Calu3 (cell line): ENCODE measurements around the gene FUZ. TPM values are rescaled to one million over a fixed set of nuclear protein-coding genes. Genes with fewer than 3 reads are reported as not detected.

ENCODE experiments used
- BruUV-seq: library from RNA; stranded (reverse); fragments of 400-500 nt; replicated peaks from 2 replicates; lab custom pipeline; 2021; lab: Mats Ljungman, UMichigan
- CTCF ChIA-PET: fragments of 300-600 bp; sonication (Branson Sonifier 250); formaldehyde crosslinking; loops from one replicate; lab custom pipeline; 2022; ENCODE audit warnings: antibody characterized with exemption; lab: Charles Lee
- DNase-seq: peaks from one replicate; pipeline ENCODE4 v3.0.0; 2022
- H3K27ac Mint-ChIP-seq: one replicate; pipeline ENCODE4 v1.8.0; 2022; ENCODE audit warnings: mixed read lengths; ENCODE audit not compliant: unreplicated experiment
- H3K27me3 Mint-ChIP-seq: one replicate; pipeline ENCODE4 v1.8.0; 2022; ENCODE audit warnings: mixed read lengths; ENCODE audit not compliant: unreplicated experiment
- H3K36me3 Mint-ChIP-seq: one replicate; pipeline ENCODE4 v1.8.0; 2022; ENCODE audit warnings: mild to moderate bottlenecking, moderate library complexity, mixed read lengths; ENCODE audit not compliant: insufficient read depth, unreplicated experiment
- H3K4me1 Mint-ChIP-seq: one replicate; pipeline ENCODE4 v1.8.0; 2022; ENCODE audit warnings: mild to moderate bottlenecking, low read depth, mixed read lengths; ENCODE audit not compliant: unreplicated experiment
- H3K4me3 Mint-ChIP-seq: one replicate; pipeline ENCODE4 v1.8.0; 2022; ENCODE audit warnings: mild to moderate bottlenecking, low read depth, moderate library complexity, mixed read lengths; ENCODE audit not compliant: unreplicated experiment
- H3K9me3 Mint-ChIP-seq: one replicate; pipeline ENCODE4 v1.8.0; 2022; ENCODE audit warnings: low read depth, mixed read lengths; ENCODE audit not compliant: unreplicated experiment
- CTCF ChIP-seq: fragments of 200-600 bp; IDR thresholded peaks from one replicate; pipeline ENCODE4 v1.8.0; 2022; ENCODE audit warnings: antibody characterized with exemption; ENCODE audit not compliant: unreplicated experiment
- intact Hi-C: fragments of 100-400 bp; cut with micrococcal nuclease; formaldehyde crosslinking; loops from one replicate; pipeline ENCODE4 v1.10.0; 2022; ENCODE audit not compliant: unreplicated experiment
- total RNA-seq: library from RNA; stranded (reverse); gene quantifications from 2 replicates; pipeline ENCODE4 v1.2.3, GENCODE V29; 2022

The FUZ gene
- total RNA-seq, 1 experiment from 2014 or later, result 12.2 TPM

GRCh38 chr19:49861107-49861506, 48.0 kb upstream of the FUZ start:
- H3K9me3 Mint-ChIP-seq, result no peaks in the 10 kb centered on the region
- H3K36me3 Mint-ChIP-seq, result peaks cover 59% of the 10 kb centered on the region
- CTCF ChIA-PET, result no interaction called here
- TF ChIP-seq CTCF, result no peak
- no TSS peak for BruUV-seq
- peak; percentile 22 for DNase-seq
- no peaks in the 10 kb centered on the region for H3K27me3 Mint-ChIP-seq
- peaks cover 28% of the 10 kb centered on the region for H3K4me1 Mint-ChIP-seq
- intact Hi-C loops, result no loop called here
- H3K27ac Mint-ChIP-seq, result no peak overlapping the region
- no peak overlapping the region for H3K4me3 Mint-ChIP-seq

GRCh38 chr19:49860336-49861102, 47.4 kb upstream of the FUZ start:
- Mint-ChIP-seq H3K9me3 (no peaks in the 10 kb centered on the region), H3K27me3 (no peaks in the 10 kb centered on the region), H3K4me1 (peaks cover 22% of the 10 kb centered on the region), H3K4me3 (peak overlapping the region; percentile 5), H3K36me3 (peaks cover 65% of the 10 kb centered on the region), H3K27ac (no peak overlapping the region)
- intact Hi-C loops, result no loop called here
- no TSS peak for BruUV-seq
- DNase-seq, result no peak
- no peak for TF ChIP-seq CTCF
- CTCF ChIA-PET, result no interaction called here

- no peak overlapping the region for H3K27ac Mint-ChIP-seq
- H3K27me3 Mint-ChIP-seq, result no peaks in the 10 kb centered on the region
- no peak overlapping the region for H3K4me3 Mint-ChIP-seq
- H3K4me1 Mint-ChIP-seq, result peaks cover 15% of the 10 kb centered on the region
- no peak for DNase-seq
- BruUV-seq, result no TSS peak
- H3K36me3 Mint-ChIP-seq, result peaks cover 72% of the 10 kb centered on the region
- CTCF ChIA-PET, result interaction anchor here (1.7 kb wide), 1 partner anchor 9 kb away, joined by 4 read pairs; no protein-coding TSS in a partner anchor
- H3K9me3 Mint-ChIP-seq, result no peaks in the 10 kb centered on the region
- intact Hi-C loops, result no loop called here
- no peak for TF ChIP-seq CTCF
These were observed 46.7 kb upstream of the FUZ start for GRCh38 chr19:49859682-49860335.

- H3K36me3 Mint-ChIP-seq, result peaks cover 87% of the 10 kb centered on the region
- H3K4me1 Mint-ChIP-seq, result peaks cover 4% of the 10 kb centered on the region
- peak overlapping the region; percentile 19 for H3K4me3 Mint-ChIP-seq
- CTCF ChIA-PET, result interaction anchor here (0.7 to 1.7 kb wide), 2 partner anchors 11 to 170 kb away, joined by 3 to 4 read pairs; no protein-coding TSS in a partner anchor
- DNase-seq, result peak; percentile 28
- intact Hi-C loops, result no loop called here
- no peak for TF ChIP-seq CTCF
- H3K27me3 Mint-ChIP-seq, result no peaks in the 10 kb centered on the region
- H3K27ac Mint-ChIP-seq, result peak overlapping the region; percentile 82
- no peaks in the 10 kb centered on the region for H3K9me3 Mint-ChIP-seq
- no TSS peak for BruUV-seq
These were observed 45.2 kb upstream of the FUZ start for GRCh38 chr19:49858088-49858985.
